Measurements from ENCODE around the gene BLTP2. TPM values are rescaled to one million over a fixed set of nuclear protein-coding genes. Genes with fewer than 3 reads are reported as not detected.
"Not testable (repeated sequence)": the region's sequence is repeated elsewhere in the genome, so short reads cannot be mapped to it uniquely, and the experiment has no call there.

Gene BLTP2
- total and polyA plus RNA-seq, 7 donors = 23.6 to 100 (median 71.0) TPM

DNA sequence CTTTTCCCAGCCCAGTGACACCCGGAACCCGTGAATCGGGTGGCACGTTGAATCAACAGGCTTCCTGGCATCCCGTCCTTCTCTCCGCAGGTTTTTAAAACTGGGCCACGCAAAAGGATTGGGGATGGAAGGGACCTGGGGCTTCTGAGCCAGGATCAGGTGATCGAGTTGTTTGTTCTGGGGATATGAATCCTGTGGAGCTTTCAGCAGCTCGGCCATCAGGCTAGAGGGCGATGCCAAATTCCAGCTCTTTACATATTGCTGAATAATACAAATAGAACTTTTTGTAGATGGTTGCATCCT lies 17.5 kb upstream of the BLTP2 start:
- TF ChIP-seq, protein P1, sequence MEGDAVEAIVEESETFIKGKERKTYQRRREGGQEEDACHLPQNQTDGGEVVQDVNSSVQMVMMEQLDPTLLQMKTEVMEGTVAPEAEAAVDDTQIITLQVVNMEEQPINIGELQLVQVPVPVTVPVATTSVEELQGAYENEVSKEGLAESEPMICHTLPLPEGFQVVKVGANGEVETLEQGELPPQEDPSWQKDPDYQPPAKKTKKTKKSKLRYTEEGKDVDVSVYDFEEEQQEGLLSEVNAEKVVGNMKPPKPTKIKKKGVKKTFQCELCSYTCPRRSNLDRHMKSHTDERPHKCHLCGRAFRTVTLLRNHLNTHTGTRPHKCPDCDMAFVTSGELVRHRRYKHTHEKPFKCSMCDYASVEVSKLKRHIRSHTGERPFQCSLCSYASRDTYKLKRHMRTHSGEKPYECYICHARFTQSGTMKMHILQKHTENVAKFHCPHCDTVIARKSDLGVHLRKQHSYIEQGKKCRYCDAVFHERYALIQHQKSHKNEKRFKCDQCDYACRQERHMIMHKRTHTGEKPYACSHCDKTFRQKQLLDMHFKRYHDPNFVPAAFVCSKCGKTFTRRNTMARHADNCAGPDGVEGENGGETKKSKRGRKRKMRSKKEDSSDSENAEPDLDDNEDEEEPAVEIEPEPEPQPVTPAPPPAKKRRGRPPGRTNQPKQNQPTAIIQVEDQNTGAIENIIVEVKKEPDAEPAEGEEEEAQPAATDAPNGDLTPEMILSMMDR (IDR thresholded peaks at IDR 0.05) = no peak
- H3K27me3 ChIP-seq (ENCODE audit: insufficient read depth in 3 of 3, low read length in 2 of 3) = no peaks in the 10 kb centered on the region
- WGBS, 3 donors = 0 to 1% (median 0%) methylated on average over 10 of the region's 10 CpGs
- peak overlapping the region; percentile 89 for H3K4me3 ChIP-seq
- no peaks in the 10 kb centered on the region for H3K9me3 ChIP-seq
- intact Hi-C loops (cut with DNase I) = loop anchor here in 1 of 2 donors (2.0 kb wide), 1 partner anchor 16 kb away; no protein-coding TSS in a partner anchor
- H3K27ac ChIP-seq = peak overlapping the region; percentile 91
- DNase-seq (no peak), ATAC-seq (peak in 2 of 4 donors; percentile 24 to 28)
- peaks cover 3 to 44% of the 10 kb centered on the region in 2 donors for H3K36me3 ChIP-seq (ENCODE audit: insufficient read depth in 1 of 2, low read depth in 1 of 2)
- peaks cover 37% of the 10 kb centered on the region for H3K4me1 ChIP-seq

DNA sequence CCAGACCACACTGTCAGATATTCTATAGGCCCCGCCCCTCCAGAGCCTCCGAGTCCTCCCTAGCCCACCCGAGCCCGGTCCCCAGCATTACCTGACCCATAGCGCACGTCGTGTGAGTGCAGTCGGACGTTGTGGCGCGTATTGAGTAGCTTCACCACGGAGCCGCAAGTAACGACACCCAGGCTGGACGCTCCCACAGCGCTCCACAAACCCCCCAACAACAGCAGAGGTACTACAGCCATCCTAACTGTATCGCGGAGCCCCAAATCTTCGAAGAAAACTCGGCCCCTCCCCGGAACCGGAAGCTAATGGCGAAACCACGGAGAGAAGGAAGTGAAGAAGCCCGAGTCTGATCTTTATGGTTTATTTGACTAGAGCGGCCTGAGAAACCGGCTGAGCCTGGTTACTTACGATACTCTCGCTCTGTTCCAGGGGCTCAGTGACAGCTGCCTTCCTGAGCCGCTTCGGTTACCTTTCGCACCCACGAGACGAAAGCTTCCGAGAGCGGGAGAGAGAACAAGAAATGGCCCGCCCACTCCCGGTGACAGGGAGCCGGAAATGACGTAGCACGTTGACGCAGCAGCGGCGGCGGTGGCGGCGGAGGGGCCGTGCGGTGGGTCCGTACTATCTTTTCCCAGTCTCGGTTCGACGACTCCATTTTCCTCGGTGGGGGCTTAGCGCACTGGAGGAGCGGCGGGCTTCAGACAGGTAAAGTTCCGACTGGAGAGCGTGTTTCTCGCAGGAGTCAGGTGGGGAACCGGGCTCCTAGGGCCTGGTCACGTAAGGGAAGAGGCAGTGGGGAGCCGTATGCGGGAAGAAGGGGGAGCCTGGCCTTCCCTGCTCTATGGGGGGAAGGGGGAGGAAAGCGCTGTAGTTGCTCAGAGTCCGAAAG lies 16.9 kb upstream of the BLTP2 start, which contains the start of the genes SDF2 and SUPT6H:
SDF2 (minus strand) TSS at position 272 of the 892 bp plus-strand sequence; CDS start at position 242, 30 bp downstream.
SUPT6H (plus strand) TSS at position 571 of the 892 bp plus-strand sequence. CDS start 11,197 bp downstream, outside the sequence.
- TF ChIP-seq, protein P1 (IDR thresholded peaks at IDR 0.05) = no peak
- Histone ChIP-seq H3K27ac (peak within 1 kb of the TSS; percentile 91), H3K9me3 (no peaks in the 10 kb centered on the region), H3K27me3 (ENCODE audit: insufficient read depth in 3 of 3, low read length in 2 of 3) (no peaks in the 10 kb centered on the region), H3K4me1 (peaks cover 37% of the 10 kb centered on the region), H3K36me3 (ENCODE audit: insufficient read depth in 1 of 2, low read depth in 1 of 2) (peaks cover 3 to 47% of the 10 kb centered on the region in 2 donors), H3K4me3 (peak within 1 kb of the TSS; percentile 89)
- 0 to 1% (median 0%) methylated on average over 66 of the region's 66 CpGs for WGBS, 3 donors
- ATAC-seq (peak; percentile 95 to 98 (median 96)), DNase-seq (peak; percentile 92 to 94)
- intact Hi-C loops (cut with DNase I) = loop anchor here in 1 of 2 donors (2.0 kb wide), 1 partner anchor 15 kb away; no protein-coding TSS in a partner anchor

- H3K36me3 ChIP-seq (ENCODE audit: insufficient read depth in 1 of 2, low read depth in 1 of 2) = peaks cover 3 to 33% of the 10 kb centered on the region in 2 donors
- H3K4me3 ChIP-seq; DNase-seq; H3K27ac ChIP-seq; H3K27me3 ChIP-seq (ENCODE audit: insufficient read depth in 3 of 3, low read length in 2 of 3); H3K9me3 ChIP-seq; ATAC-seq; intact Hi-C loops (cut with DNase I): not testable (repeated sequence)
- H3K4me1 ChIP-seq = peaks cover 29% of the 10 kb centered on the region
- whole genome bisulfite sequencing, 3 donors = 98 to 99% (median 98%) methylated on average over 19 to 23 of the region's 23 CpGs
Observed at GRCh38 chr17:28659497-28659881, 14.5 kb upstream of the BLTP2 start.

- intact Hi-C loops (cut with DNase I); H3K9me3 ChIP-seq; H3K4me3 ChIP-seq; H3K27ac ChIP-seq; ATAC-seq; H3K27me3 ChIP-seq (ENCODE audit: insufficient read depth in 3 of 3, low read length in 2 of 3); DNase-seq: not testable (repeated sequence)
- Histone ChIP-seq H3K4me1 (peaks cover 23% of the 10 kb centered on the region), H3K36me3 (ENCODE audit: insufficient read depth in 1 of 2, low read depth in 1 of 2) (peaks cover 3 to 38% of the 10 kb centered on the region in 2 donors)
- WGBS, 3 donors = 97 to 98% (median 98%) methylated on average over 39 to 46 of the region's 46 CpGs
Observed at GRCh38 chr17:28658766-28659496, 14.0 kb upstream of the BLTP2 start.

DNA sequence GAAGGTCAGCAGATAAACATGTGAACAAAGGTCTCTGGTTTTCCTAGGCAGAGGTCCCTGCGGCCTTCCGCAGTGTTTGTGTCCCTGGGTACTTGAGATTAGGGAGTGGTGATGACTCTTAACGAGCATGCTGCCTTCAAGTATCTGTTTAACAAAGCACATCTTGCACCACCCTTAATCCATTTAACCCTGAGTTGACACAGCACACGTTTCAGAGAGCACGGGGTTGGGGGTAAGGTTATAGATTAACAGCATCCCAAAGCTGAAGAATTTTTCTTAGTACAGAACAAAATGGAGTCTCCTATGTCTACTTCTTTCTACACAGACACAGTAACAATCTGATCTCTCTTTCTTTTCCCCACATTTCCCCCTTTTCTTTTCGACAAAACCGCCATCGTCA lies 13.4 kb upstream of the BLTP2 start:
- H3K27me3 ChIP-seq (ENCODE audit: insufficient read depth in 3 of 3, low read length in 2 of 3); H3K4me3 ChIP-seq; H3K27ac ChIP-seq; H3K9me3 ChIP-seq; intact Hi-C loops (cut with DNase I); ATAC-seq; DNase-seq: not testable (repeated sequence)
- H3K4me1 ChIP-seq = peaks cover 17% of the 10 kb centered on the region
- 90 to 93% (median 92%) methylated on average over 4 to 5 of the region's 8 CpGs for WGBS, 3 donors
- H3K36me3 ChIP-seq (ENCODE audit: insufficient read depth in 1 of 2, low read depth in 1 of 2) = peaks cover 3 to 44% of the 10 kb centered on the region in 2 donors

Measured in psoas muscle (tissue), 8 donors.